Measurements from ENCODE around the gene PHACTR2. TPM values are rescaled to one million over a fixed set of nuclear protein-coding genes. Genes with fewer than 3 reads are reported as not detected.

PHACTR2 gene
- total RNA-seq, 2 donors from 2014 or later = 42.5 to 46.9 TPM

DNA sequence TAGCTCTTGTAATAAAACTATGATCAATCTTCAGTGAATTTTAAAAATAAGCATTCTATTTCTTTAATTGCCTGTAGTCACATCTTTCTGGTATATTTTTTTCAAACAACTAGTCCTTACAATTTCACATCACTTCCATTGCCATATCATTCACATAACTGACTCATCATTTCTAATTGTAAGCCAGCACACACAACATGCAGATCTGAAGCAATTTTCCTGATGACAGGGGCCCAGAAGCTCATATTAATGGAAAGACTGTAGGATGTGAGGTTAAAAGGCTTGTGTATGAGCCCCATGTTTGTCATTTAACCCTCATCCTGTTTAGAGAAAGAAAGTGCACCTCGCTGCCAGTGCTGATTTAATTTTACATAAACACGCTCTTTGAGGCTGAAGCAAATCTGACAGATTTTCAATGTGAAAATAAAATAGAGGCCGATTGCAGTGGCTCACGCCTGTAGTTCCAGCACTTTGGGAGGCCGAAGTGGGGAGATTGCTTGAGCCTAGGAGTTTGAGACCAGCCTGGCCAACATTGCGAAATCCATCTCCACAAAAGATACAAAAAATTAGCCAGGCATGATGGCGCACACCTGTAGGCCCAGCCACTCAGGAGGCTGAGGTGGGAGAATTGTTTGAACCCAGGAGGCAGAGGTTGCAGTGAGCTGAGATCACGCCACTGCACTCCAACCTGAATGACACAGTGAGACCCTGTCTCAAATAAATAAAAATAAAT, 125.2 kb downstream of the PHACTR2 start:
- Histone ChIP-seq H3K4me3 (no peak overlapping the region), H3K9me3 (no peaks in the 10 kb centered on the region), H3K4me1 (no peaks in the 10 kb centered on the region), H3K27me3 (no peaks in the 10 kb centered on the region), H3K36me3 (no peaks in the 10 kb centered on the region), H3K27ac (no peak overlapping the region), H3K9ac (ENCODE audit: low read depth in 2 of 2, low read length in 2 of 2) (no peak overlapping the region)
- TF ChIP-seq, protein P1, sequence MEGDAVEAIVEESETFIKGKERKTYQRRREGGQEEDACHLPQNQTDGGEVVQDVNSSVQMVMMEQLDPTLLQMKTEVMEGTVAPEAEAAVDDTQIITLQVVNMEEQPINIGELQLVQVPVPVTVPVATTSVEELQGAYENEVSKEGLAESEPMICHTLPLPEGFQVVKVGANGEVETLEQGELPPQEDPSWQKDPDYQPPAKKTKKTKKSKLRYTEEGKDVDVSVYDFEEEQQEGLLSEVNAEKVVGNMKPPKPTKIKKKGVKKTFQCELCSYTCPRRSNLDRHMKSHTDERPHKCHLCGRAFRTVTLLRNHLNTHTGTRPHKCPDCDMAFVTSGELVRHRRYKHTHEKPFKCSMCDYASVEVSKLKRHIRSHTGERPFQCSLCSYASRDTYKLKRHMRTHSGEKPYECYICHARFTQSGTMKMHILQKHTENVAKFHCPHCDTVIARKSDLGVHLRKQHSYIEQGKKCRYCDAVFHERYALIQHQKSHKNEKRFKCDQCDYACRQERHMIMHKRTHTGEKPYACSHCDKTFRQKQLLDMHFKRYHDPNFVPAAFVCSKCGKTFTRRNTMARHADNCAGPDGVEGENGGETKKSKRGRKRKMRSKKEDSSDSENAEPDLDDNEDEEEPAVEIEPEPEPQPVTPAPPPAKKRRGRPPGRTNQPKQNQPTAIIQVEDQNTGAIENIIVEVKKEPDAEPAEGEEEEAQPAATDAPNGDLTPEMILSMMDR (IDR thresholded peaks at IDR 0.05) = no peak
- intact Hi-C loops (cut with DNase I) = no loop called here
- DNase-seq = no peak

DNA sequence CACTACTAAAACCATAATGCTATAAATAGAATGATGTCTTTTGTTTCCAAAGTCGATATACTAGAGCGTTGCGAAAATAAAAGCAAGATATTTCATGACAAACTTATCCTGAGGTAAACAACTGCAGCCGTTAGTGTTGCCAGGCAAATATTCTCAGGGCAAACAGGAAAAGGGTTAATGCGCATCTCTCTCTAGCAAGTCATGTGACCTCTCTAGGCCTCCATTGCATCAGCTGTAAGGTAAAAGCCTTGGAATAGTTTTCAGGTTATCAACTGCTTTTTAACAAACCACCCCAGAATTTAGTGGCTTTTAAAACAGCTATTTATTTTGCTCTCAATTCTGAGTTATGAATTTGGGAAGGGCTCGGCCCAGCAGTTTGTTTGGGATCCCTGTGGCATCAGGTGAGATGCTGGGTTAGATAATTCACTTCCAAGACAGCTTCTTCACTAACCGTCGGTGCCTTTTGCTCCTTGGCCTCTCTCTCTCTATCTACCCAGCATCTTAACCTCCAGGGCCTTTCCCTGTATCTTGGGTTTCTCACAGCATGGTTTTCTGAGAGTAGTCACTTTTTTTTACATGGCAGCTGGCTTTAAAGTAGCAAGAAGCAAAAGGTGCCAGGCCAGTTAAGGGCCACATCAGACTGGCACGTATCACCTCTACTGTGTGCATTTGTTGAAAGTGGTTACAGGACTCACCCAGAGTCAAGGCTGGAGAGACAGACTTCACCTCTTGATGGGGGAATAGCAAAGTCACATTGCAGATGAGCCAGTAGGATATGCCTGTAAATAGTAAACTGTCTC, 126.2 kb downstream of the PHACTR2 start:
- Histone ChIP-seq H3K27ac (no peak overlapping the region), H3K27me3 (no peaks in the 10 kb centered on the region), H3K9ac (ENCODE audit: low read depth in 2 of 2, low read length in 2 of 2) (no peak overlapping the region), H3K36me3 (no peaks in the 10 kb centered on the region), H3K9me3 (no peaks in the 10 kb centered on the region), H3K4me3 (no peak overlapping the region), H3K4me1 (no peaks in the 10 kb centered on the region)
- intact Hi-C loops (cut with DNase I) = no loop called here
- TF ChIP-seq, protein P1 (IDR thresholded peaks at IDR 0.05) = no peak
- no peak for DNase-seq

DNA sequence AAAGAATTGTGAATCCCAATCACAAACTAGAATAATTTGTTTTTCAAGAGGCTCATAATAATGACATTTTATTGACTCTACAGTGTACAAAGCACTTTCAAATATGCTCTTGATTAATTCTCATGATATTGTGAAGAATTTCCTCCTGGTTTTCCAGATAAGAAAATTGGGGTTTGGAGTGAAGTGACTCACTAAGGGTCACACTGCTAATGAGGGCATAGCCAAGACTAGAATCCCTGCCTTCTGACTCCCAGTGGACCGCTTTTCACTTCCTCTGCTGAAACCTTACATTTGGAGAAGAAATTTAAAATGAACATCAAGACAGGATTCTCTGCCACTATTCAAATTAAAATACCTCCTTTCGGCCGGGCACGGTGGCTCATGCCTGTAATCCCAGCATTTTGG, 127.1 kb downstream of the PHACTR2 start:
- no peaks in the 10 kb centered on the region for H3K9me3 ChIP-seq
- intact Hi-C loops (cut with DNase I) = no loop called here
- H3K9ac ChIP-seq (ENCODE audit: low read depth in 2 of 2, low read length in 2 of 2) = no peak overlapping the region
- H3K27ac ChIP-seq = no peak overlapping the region
- H3K36me3 ChIP-seq = no peaks in the 10 kb centered on the region
- DNase-seq = no peak
- H3K27me3 ChIP-seq = no peaks in the 10 kb centered on the region
- no peak overlapping the region for H3K4me3 ChIP-seq
- TF ChIP-seq, protein P1 (IDR thresholded peaks at IDR 0.05) = no peak
- no peaks in the 10 kb centered on the region for H3K4me1 ChIP-seq

DNA sequence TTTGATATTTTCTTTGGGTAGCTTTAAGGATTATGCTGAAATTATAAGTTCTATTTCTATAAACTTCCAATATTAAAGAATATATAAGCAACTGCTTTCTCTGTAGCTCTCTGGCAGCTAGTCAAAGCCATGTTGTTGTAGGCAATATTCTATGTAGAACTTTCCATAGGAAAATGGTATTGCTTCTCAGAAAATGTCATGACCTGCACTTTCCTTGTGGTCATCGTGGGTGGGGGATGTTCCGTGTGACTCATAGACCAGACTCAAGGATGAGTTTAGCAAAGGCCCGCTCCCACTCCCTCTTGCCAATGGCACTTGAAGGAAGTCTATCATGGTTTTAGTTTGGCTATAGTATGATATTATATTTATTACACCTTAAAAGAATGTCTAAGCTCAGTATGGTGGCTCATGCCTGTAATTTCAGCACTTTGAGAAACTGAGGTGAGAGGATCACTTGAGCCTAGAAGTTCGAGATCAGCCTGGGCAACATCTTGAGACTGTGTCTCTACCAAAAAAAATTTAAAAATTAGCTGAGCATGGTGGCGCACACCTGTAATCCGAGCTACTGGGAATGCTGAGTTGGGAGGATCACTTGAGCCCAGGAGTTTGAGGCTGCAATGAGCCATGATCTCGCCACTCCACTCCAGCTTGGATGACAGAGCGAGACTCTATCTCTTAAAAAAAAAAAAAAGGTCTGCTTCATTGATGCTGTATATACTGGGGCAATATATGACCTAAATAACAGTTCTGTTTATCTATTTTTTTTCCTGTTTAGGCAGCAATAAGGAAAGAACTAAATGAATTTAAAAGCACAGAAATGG, 128.7 kb downstream of the PHACTR2 start:
- H3K9me3 ChIP-seq = no peaks in the 10 kb centered on the region
- intact Hi-C loops (cut with DNase I) = no loop called here
- TF ChIP-seq, protein P1 (IDR thresholded peaks at IDR 0.05) = no peak
- H3K36me3 ChIP-seq = no peaks in the 10 kb centered on the region
- no peaks in the 10 kb centered on the region for H3K4me1 ChIP-seq
- H3K27me3 ChIP-seq = no peaks in the 10 kb centered on the region
- H3K27ac ChIP-seq = no peak overlapping the region
- H3K4me3 ChIP-seq = no peak overlapping the region
- no peak overlapping the region for H3K9ac ChIP-seq (ENCODE audit: low read depth in 2 of 2, low read length in 2 of 2)
- DNase-seq = no peak

DNA sequence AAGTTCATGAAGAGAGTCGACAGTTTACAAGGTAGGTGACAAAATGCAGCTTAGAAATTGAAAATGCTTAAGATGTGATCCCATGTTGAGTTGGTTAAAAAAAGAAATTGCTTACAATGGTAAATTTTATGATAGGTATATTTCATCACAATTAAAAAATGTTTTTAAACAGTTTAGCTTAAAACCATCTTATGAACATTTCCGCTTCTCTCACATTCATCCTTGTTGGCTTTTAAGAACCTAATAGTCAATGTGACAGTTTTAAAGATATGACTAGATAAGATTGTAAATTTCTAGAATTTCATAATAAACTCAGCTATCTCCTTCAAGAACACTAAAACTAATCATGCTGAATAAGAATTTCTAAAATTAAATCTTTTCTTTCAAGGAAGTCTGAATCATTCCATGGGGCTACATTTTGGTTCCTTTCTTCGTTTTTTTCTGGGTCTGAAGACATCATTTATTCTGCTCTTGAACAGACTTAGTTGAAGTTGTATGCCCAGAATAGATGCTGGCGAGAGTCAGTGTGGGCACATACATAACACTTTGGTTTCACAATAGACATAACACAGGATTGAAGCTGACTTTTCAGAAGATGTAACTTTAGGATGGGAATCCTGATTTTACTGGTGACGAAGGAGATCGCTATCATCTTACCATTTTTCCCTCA, 129.5 kb downstream of the PHACTR2 start:
- H3K9ac ChIP-seq (ENCODE audit: low read depth in 2 of 2, low read length in 2 of 2) = no peak overlapping the region
- intact Hi-C loops (cut with DNase I) = no loop called here
- no peak overlapping the region for H3K4me3 ChIP-seq
- no peaks in the 10 kb centered on the region for H3K4me1 ChIP-seq
- H3K27me3 ChIP-seq = no peaks in the 10 kb centered on the region
- TF ChIP-seq, protein P1 (IDR thresholded peaks at IDR 0.05) = no peak
- DNase-seq = no peak
- H3K9me3 ChIP-seq = no peaks in the 10 kb centered on the region
- H3K27ac ChIP-seq = no peak overlapping the region
- no peaks in the 10 kb centered on the region for H3K36me3 ChIP-seq
